Liver (tissue), 9 donors: ENCODE data around the gene USP49. TPM values are rescaled to one million over a fixed set of nuclear protein-coding genes. Genes with fewer than 3 reads are reported as not detected.

Experiments
- DNase-seq: peaks from one replicate; pipeline ENCODE4 v3.0.0-alpha.2; 2017; ENCODE audit warnings: low spot score
- H3K27ac ChIP-seq, 2 donors: one replicate each; pipeline ENCODE4 v1.7.0; 2013; ENCODE audit warnings: inconsistent platforms in 2 of 2, low read length in 2 of 2, control low read depth in 1 of 2, low read depth in 1 of 2, mild to moderate bottlenecking in 1 of 2
- H3K27me3 ChIP-seq, 4 donors: one replicate each; pipeline versions ENCODE4 v1.6.1 to v1.7.0; 2013; ENCODE audit warnings: low read length in 3 of 4, inconsistent platforms in 1 of 4, mild to moderate bottlenecking in 1 of 4, moderate library complexity in 1 of 4; ENCODE audit not compliant: control insufficient read depth in 4 of 4, insufficient read depth in 4 of 4
- H3K36me3 ChIP-seq, 4 donors: one replicate each; pipeline versions ENCODE4 v1.6.1 to v1.7.0; 2013; ENCODE audit warnings: low read length in 3 of 4, mild to moderate bottlenecking in 3 of 4, low read depth in 1 of 4, moderate library complexity in 1 of 4; ENCODE audit not compliant: control insufficient read depth in 4 of 4, insufficient read depth in 3 of 4
- H3K4me1 ChIP-seq, 4 donors: one replicate each; pipeline versions ENCODE4 v1.6.1 to v1.7.0; 2013; ENCODE audit warnings: low read length in 3 of 4, mild to moderate bottlenecking in 3 of 4, moderate library complexity in 1 of 4; ENCODE audit not compliant: control insufficient read depth in 4 of 4, insufficient read depth in 4 of 4
- H3K4me3 ChIP-seq, 3 donors: one replicate each; pipeline versions ENCODE4 v1.6.1 to v1.7.0; 2013; ENCODE audit warnings: low read length in 3 of 3, control low read depth in 1 of 3, low read depth in 1 of 3, mild to moderate bottlenecking in 1 of 3
- H3K9ac ChIP-seq, 2 donors: one replicate each; pipeline ENCODE4 v1.7.0; 2013; ENCODE audit warnings: low read length in 2 of 2, mild to moderate bottlenecking in 2 of 2, moderate library complexity in 2 of 2, control low read depth in 1 of 2, low read depth in 1 of 2
- H3K9me3 ChIP-seq, 4 donors: one replicate each; pipeline versions ENCODE4 v1.6.1 to v1.7.0; 2013; ENCODE audit warnings: low read length in 3 of 4; ENCODE audit not compliant: control insufficient read depth in 4 of 4
- ATF3 ChIP-seq: IDR thresholded peaks from 2 replicates; pipeline ENCODE4 v1.6.1; 2016; ENCODE audit warnings: antibody characterized with exemption
- EGR1 ChIP-seq, 2 donors: IDR thresholded peaks; 2 replicates each; pipeline ENCODE4 v1.6.1; 2016 to 2018; ENCODE audit warnings: antibody characterized with exemption in 2 of 2, low read depth in 2 of 2
- FOXA1 ChIP-seq: IDR thresholded peaks from 2 replicates; pipeline ENCODE4 v1.6.1; 2016; ENCODE audit warnings: antibody characterized with exemption
- FOXA2 ChIP-seq: IDR thresholded peaks from 2 replicates; pipeline ENCODE4 v1.6.1; 2016; ENCODE audit warnings: antibody characterized with exemption
- GABPA ChIP-seq, 2 donors: IDR thresholded peaks in 1 of 2; conservative IDR thresholded peaks in 1 of 2; 2 replicates each; pipeline ENCODE4 v1.6.1; 2016; ENCODE audit warnings: antibody characterized with exemption in 2 of 2, mild to moderate bottlenecking in 1 of 2, moderate library complexity in 1 of 2
- HNF4A ChIP-seq, 2 donors: conservative IDR thresholded peaks; 2 replicates each; pipeline ENCODE4 v1.6.1; 2016; ENCODE audit warnings: antibody characterized with exemption in 2 of 2, mild to moderate bottlenecking in 2 of 2
- HNF4G ChIP-seq: IDR thresholded peaks from 2 replicates; pipeline ENCODE4 v1.6.1; 2016; ENCODE audit warnings: antibody characterized with exemption
- JUND ChIP-seq, 2 donors: IDR thresholded peaks; 2 replicates each; pipeline ENCODE4 v1.6.1; 2016; ENCODE audit warnings: antibody characterized with exemption in 2 of 2
- NR2F2 ChIP-seq: IDR thresholded peaks from 2 replicates; pipeline ENCODE4 v1.6.1; 2016; ENCODE audit warnings: antibody characterized with exemption
- SP1 ChIP-seq: IDR thresholded peaks from 2 replicates; pipeline ENCODE4 v1.6.1; 2018; ENCODE audit warnings: antibody characterized with exemption, mild to moderate bottlenecking
- TAF1 ChIP-seq: conservative IDR thresholded peaks from 2 replicates; pipeline ENCODE4 v1.6.1; 2016; ENCODE audit warnings: antibody characterized with exemption, mild to moderate bottlenecking
- ZBTB33 ChIP-seq: IDR thresholded peaks from 2 replicates; pipeline ENCODE4 v1.6.1; 2016; ENCODE audit warnings: antibody characterized with exemption
- WGBS: extraction: QIAGEN DNeasy Blood & Tissue Kit; methylation state at CpG from one replicate; pipeline ENCODE4 v1.1.7; 2013; 5-methylcytosine and 5-hydroxymethylcytosine counted together
- polyA plus RNA-seq, 2 donors: library from polyadenylated mRNA; stranded (reverse) in 1 of 2; unstranded in 1 of 2; fragments of 200-250 nt in 1 of 2; fragments of >200 nt in 1 of 2; fragmentation: Nextera tagmentation in 1 of 2; extraction: Ambion mirVana in 1 of 2; gene quantifications; one replicate each; pipeline versions ENCODE4 v1.2.1 to v1.2.3, GENCODE V29; 2013 to 2015
- total RNA-seq, 2 donors: library from RNA; depleted of rRNA; stranded (reverse); fragments of >200 nt; gene quantifications; one replicate each; pipeline ENCODE4 v1.2.3, GENCODE V29; 2014
- TF ChIP-seq, protein P1 (sequence below): IDR thresholded peaks from 2 replicates; pipeline ENCODE4 v1.6.1; 2016; ENCODE audit warnings: antibody characterized with exemption, mild to moderate bottlenecking
- TF ChIP-seq, protein P2 (sequence below): fragments of 150-350 bp; IDR thresholded peaks from 2 replicates; pipeline ENCODE4 v1.5.1; 2017; ENCODE audit warnings: improper control_type of control experiment, low read depth, low read length; ENCODE audit not compliant: missing input control
- donor health status: healthy.
- donor health status: healthy.
- donor health status: healthy.
- donor health status: healthy.
- donor health status: healthy.

The USP49 gene
- total and polyA plus RNA-seq, 4 donors = 0.33 to 3.4 (median 1.1) TPM

DNA sequence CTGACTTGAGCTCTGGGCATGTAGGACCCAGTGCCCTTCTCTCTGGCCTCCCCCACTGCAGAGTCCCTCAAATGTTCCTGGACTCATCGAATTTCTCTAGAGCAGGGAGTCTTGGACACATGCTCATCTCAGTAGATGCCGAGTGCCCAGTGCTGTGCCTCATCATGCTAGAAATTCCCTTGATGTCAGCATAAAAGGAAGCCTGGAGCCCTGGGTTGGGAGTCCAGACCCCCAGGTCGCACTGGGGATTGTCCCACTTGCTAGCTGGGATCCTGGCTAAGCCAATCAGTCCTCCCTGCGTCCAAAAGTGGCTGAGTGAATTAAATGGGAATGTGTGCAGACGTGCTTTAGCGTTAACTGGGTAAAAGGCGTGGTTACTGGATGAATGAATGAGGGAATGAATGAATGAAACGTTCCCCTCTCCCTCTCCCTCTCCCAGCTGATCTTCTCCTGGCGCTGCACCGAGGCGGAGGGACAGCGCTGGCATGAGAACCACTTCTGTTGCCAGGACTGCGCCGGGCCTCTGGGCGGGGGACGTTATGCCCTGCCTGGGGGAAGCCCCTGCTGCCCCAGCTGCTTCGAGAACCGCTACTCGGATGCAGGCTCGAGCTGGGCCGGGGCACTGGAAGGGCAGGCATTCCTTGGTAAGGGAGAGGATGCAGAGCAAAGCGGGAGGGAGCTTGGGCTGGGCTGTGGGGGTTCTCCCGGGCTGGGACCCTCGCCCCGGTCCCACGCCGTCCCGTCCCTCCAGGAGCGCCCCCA is 109.3 kb downstream of the USP49 start:
- TF ChIP-seq JUND (IDR thresholded peaks at IDR 0.05) (no peak), ZBTB33 (no peak), FOXA1 (no peak), EGR1 (IDR thresholded peaks at IDR 0.05; ENCODE audit: low read depth in 2 of 2) (no peak), TAF1 (no peak), GABPA (IDR thresholded peaks at IDR 0.05 in 1 of 2, conservative IDR thresholded peaks at IDR 0.05 in 1 of 2) (no peak), FOXA2 (no peak)
- TF ChIP-seq, protein P1, sequence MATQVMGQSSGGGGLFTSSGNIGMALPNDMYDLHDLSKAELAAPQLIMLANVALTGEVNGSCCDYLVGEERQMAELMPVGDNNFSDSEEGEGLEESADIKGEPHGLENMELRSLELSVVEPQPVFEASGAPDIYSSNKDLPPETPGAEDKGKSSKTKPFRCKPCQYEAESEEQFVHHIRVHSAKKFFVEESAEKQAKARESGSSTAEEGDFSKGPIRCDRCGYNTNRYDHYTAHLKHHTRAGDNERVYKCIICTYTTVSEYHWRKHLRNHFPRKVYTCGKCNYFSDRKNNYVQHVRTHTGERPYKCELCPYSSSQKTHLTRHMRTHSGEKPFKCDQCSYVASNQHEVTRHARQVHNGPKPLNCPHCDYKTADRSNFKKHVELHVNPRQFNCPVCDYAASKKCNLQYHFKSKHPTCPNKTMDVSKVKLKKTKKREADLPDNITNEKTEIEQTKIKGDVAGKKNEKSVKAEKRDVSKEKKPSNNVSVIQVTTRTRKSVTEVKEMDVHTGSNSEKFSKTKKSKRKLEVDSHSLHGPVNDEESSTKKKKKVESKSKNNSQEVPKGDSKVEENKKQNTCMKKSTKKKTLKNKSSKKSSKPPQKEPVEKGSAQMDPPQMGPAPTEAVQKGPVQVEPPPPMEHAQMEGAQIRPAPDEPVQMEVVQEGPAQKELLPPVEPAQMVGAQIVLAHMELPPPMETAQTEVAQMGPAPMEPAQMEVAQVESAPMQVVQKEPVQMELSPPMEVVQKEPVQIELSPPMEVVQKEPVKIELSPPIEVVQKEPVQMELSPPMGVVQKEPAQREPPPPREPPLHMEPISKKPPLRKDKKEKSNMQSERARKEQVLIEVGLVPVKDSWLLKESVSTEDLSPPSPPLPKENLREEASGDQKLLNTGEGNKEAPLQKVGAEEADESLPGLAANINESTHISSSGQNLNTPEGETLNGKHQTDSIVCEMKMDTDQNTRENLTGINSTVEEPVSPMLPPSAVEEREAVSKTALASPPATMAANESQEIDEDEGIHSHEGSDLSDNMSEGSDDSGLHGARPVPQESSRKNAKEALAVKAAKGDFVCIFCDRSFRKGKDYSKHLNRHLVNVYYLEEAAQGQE = no peak
- 26% methylated on average over 29 of the region's 29 CpGs for WGBS
- no peak for DNase-seq
- Histone ChIP-seq H3K4me3 (peak overlapping the region in 1 of 3 donors; percentile 72), H3K9ac (no peak overlapping the region), H3K36me3 (peaks cover 0 to 13% (median 10%) of the 10 kb centered on the region in 4 donors), H3K27ac (peak overlapping the region in 1 of 2 donors; percentile 54), H3K27me3 (no peaks in the 10 kb centered on the region), H3K9me3 (no peaks in the 10 kb centered on the region), H3K4me1 (peaks cover 9 to 33% (median 25%) of the 10 kb centered on the region in 4 donors)

DNA sequence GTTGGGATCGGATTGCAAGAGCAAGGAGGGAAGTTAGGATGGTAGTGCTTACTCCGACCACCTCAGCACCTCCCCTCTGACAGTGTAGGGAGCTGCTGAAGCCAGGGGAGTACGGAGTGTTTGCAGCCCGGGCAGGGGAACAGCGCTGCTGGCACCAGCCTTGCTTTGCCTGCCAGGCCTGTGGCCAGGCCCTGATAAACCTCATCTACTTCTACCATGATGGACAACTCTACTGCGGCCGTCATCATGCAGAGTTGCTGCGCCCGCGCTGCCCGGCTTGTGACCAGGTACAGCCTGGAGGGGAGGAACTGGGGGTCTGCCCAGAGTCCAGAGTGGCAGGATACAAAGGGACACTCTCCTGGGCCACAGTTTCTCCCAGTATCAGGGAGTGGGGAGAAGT is 109.9 kb downstream of the USP49 start:
- Histone ChIP-seq H3K4me3 (no peak overlapping the region), H3K27ac (no peak overlapping the region), H3K9me3 (no peaks in the 10 kb centered on the region), H3K9ac (no peak overlapping the region), H3K36me3 (peaks cover 0 to 11% (median 9%) of the 10 kb centered on the region in 4 donors), H3K27me3 (no peaks in the 10 kb centered on the region), H3K4me1 (peaks cover 9 to 35% (median 25%) of the 10 kb centered on the region in 4 donors)
- WGBS = 87% methylated on average over 11 of the region's 11 CpGs
- no peak for DNase-seq
- no peak for TF ChIP-seq HNF4G
- no peak for TF ChIP-seq SP1
- TF ChIP-seq NR2F2 = no peak
- no peak for TF ChIP-seq FOXA1
- no peak for TF ChIP-seq HNF4A (conservative IDR thresholded peaks at IDR 0.05)
- no peak for TF ChIP-seq ZBTB33
- no peak for TF ChIP-seq GABPA (IDR thresholded peaks at IDR 0.05 in 1 of 2, conservative IDR thresholded peaks at IDR 0.05 in 1 of 2)
- TF ChIP-seq JUND (IDR thresholded peaks at IDR 0.05) = no peak
- TF ChIP-seq ATF3 = no peak
- TF ChIP-seq, protein P1 = no peak
- TF ChIP-seq TAF1 = no peak
- TF ChIP-seq FOXA2 = no peak
- TF ChIP-seq, protein P2, sequence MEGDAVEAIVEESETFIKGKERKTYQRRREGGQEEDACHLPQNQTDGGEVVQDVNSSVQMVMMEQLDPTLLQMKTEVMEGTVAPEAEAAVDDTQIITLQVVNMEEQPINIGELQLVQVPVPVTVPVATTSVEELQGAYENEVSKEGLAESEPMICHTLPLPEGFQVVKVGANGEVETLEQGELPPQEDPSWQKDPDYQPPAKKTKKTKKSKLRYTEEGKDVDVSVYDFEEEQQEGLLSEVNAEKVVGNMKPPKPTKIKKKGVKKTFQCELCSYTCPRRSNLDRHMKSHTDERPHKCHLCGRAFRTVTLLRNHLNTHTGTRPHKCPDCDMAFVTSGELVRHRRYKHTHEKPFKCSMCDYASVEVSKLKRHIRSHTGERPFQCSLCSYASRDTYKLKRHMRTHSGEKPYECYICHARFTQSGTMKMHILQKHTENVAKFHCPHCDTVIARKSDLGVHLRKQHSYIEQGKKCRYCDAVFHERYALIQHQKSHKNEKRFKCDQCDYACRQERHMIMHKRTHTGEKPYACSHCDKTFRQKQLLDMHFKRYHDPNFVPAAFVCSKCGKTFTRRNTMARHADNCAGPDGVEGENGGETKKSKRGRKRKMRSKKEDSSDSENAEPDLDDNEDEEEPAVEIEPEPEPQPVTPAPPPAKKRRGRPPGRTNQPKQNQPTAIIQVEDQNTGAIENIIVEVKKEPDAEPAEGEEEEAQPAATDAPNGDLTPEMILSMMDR = no peak
